ENCODE results near the gene SIPA1L2.

The SIPA1L2 gene

GRCh38 chr1:232627645-232628334 is 2.1 kb downstream of the SIPA1L2 start:
- ChIA-PET POLR2A (interaction anchor here (0.9 to 2.4 kb wide), 4 partner anchors 25 to 1290 kb away, joined by 3 to 8 read pairs (median 4); partner anchors contain the start of genes EXOC8 and SPRTN), CTCF (interaction anchor here (0.6 to 1.3 kb wide), 16 partner anchors 12 to 762 kb away, joined by 3 to 8 read pairs (median 3); no protein-coding TSS in a partner anchor)
- no peak for TF ChIP-seq BHLHE40 (IDR thresholded peaks at IDR 0.05; ENCODE audit: borderline replicate concordance)
- DNase-seq (ENCODE audit: extremely low spot score): no peak

GRCh38 chr1:232627171-232627570 is 2.8 kb downstream of the SIPA1L2 start:
- no peak for DNase-seq (ENCODE audit: extremely low spot score)
- ChIA-PET POLR2A (interaction anchor here (0.9 to 2.4 kb wide), 4 partner anchors 25 to 1289 kb away, joined by 3 to 8 read pairs (median 4); partner anchors contain the start of genes EXOC8 and SPRTN), CTCF (interaction anchor here (0.6 to 1.4 kb wide), 17 partner anchors 11 to 761 kb away, joined by 3 to 8 read pairs (median 3); no protein-coding TSS in a partner anchor)
- TF ChIP-seq PKNOX1 (IDR thresholded peaks at IDR 0.05) (no peak), NFRKB (IDR thresholded peaks at IDR 0.05) (no peak), ZNF384 (IDR thresholded peaks at IDR 0.05) (no peak), TARDBP (IDR thresholded peaks at IDR 0.05) (no peak), SUZ12 (IDR thresholded peaks at IDR 0.05) (no peak)

- TF ChIP-seq SP1 (IDR thresholded peaks at IDR 0.05): no peak
- TF ChIP-seq L3MBTL2 (conservative IDR thresholded peaks at IDR 0.05): no peak
- DNase-seq (ENCODE audit: extremely low spot score): no peak
- CTCF ChIA-PET: interaction anchor here (1.3 to 1.4 kb wide), 2 partner anchors 24 to 70 kb away, joined by 3 to 4 read pairs; no protein-coding TSS in a partner anchor
- POLR2A ChIA-PET: interaction anchor here (0.9 to 2.4 kb wide), 3 partner anchors 26 to 1289 kb away, joined by 3 to 8 read pairs (median 3); partner anchors contain the start of genes EXOC8 and SPRTN
Measured at GRCh38 chr1:232626452-232626851, 3.5 kb downstream of the SIPA1L2 start.

- CTCF ChIA-PET: interaction anchor here (1.3 kb wide), 1 partner anchor 23 kb away, joined by 3 read pairs; no protein-coding TSS in a partner anchor
- no peak for TF ChIP-seq ELF4 (IDR thresholded peaks at IDR 0.05)
- TF ChIP-seq SP1 (IDR thresholded peaks at IDR 0.05): no peak
- no peak for TF ChIP-seq L3MBTL2 (conservative IDR thresholded peaks at IDR 0.05)
- TF ChIP-seq CTBP1 (IDR thresholded peaks at IDR 0.05; ENCODE audit: borderline replicate concordance): no peak
- TF ChIP-seq PKNOX1 (IDR thresholded peaks at IDR 0.05): peak; percentile 47
- TF ChIP-seq TARDBP (IDR thresholded peaks at IDR 0.05): no peak
- POLR2A ChIA-PET: interaction anchor here (0.9 to 2.4 kb wide), 2 partner anchors 25 to 46 kb away, joined by 3 to 8 read pairs; no protein-coding TSS in a partner anchor
- DNase-seq (ENCODE audit: extremely low spot score): no peak
Measured at GRCh38 chr1:232625319-232625868, 4.5 kb downstream of the SIPA1L2 start.

GRCh38 chr1:232624546-232625281 is 5.2 kb downstream of the SIPA1L2 start:
- ChIA-PET CTCF (no interaction called here), POLR2A (no interaction called here)
- no peak for DNase-seq (ENCODE audit: extremely low spot score)
- TF ChIP-seq ZNF384 (IDR thresholded peaks at IDR 0.05) (no peak), FOXK2 (IDR thresholded peaks at IDR 0.05) (no peak), ARNT (IDR thresholded peaks at IDR 0.05) (no peak), BHLHE40 (IDR thresholded peaks at IDR 0.05; ENCODE audit: borderline replicate concordance) (no peak), LEF1 (IDR thresholded peaks at IDR 0.05; ENCODE audit: borderline replicate concordance) (no peak), FOXA1 (IDR thresholded peaks at IDR 0.05) (no peak), FOXM1 (IDR thresholded peaks at IDR 0.05; ENCODE audit: borderline replicate concordance) (no peak), SP1 (IDR thresholded peaks at IDR 0.05) (no peak), CTBP1 (IDR thresholded peaks at IDR 0.05; ENCODE audit: borderline replicate concordance) (no peak), TARDBP (IDR thresholded peaks at IDR 0.05) (no peak), L3MBTL2 (conservative IDR thresholded peaks at IDR 0.05) (no peak), ELF4 (IDR thresholded peaks at IDR 0.05) (no peak), PKNOX1 (IDR thresholded peaks at IDR 0.05) (no peak), NFRKB (IDR thresholded peaks at IDR 0.05) (no peak), HDGF (IDR thresholded peaks at IDR 0.05; ENCODE audit: borderline replicate concordance) (no peak), SUZ12 (IDR thresholded peaks at IDR 0.05) (no peak)

- TF ChIP-seq TARDBP (IDR thresholded peaks at IDR 0.05) (no peak), BHLHE40 (IDR thresholded peaks at IDR 0.05; ENCODE audit: borderline replicate concordance) (no peak), PKNOX1 (IDR thresholded peaks at IDR 0.05) (peak; percentile 94)
- ChIA-PET CTCF (interaction anchor here (1.3 kb wide), 1 partner anchor 11 kb away, joined by 7 read pairs; no protein-coding TSS in a partner anchor), POLR2A (no interaction called here)
- DNase-seq (ENCODE audit: extremely low spot score): no peak
Measured at GRCh38 chr1:232622981-232623380, 7.0 kb downstream of the SIPA1L2 start.

Data from HEK293T (cell line).